Neuronal stem cell (in vitro differentiated cells): ENCODE data around the gene FAM217B.
"Not testable (repeated sequence)": the region's sequence is repeated elsewhere in the genome, so short reads cannot be mapped to it uniquely, and the experiment has no call there.

Experiments used
- DNase-seq: peaks from one replicate; pipeline ENCODE4 v3.0.0-alpha.2; 2013; ENCODE audit warnings: low spot score
- H2AFZ ChIP-seq: one replicate; pipeline ENCODE4 v1.6.1; 2013; ENCODE audit warnings: mild to moderate bottlenecking, low read length, inconsistent platforms
- H2AK5ac ChIP-seq: 2 replicates; pipeline ENCODE4 v1.6.1; 2013; ENCODE audit warnings: low read depth, mild to moderate bottlenecking, inconsistent platforms, low read length, moderate library complexity, mixed read lengths
- H2BK120ac ChIP-seq: 2 replicates; pipeline ENCODE4 v1.6.1; 2013; ENCODE audit warnings: low read depth, mild to moderate bottlenecking, inconsistent platforms, low read length, moderate library complexity, mixed read lengths
- H2BK12ac ChIP-seq: one replicate; pipeline ENCODE4 v1.6.1; 2013; ENCODE audit warnings: low read length, inconsistent platforms
- H2BK15ac ChIP-seq: 2 replicates; pipeline ENCODE4 v1.6.1; 2013; ENCODE audit warnings: mild to moderate bottlenecking, low read length, inconsistent platforms, mixed read lengths
- H2BK5ac ChIP-seq: one replicate; pipeline ENCODE4 v1.6.1; 2013; ENCODE audit warnings: inconsistent platforms, mild to moderate bottlenecking, low read length, moderate library complexity
- H3K14ac ChIP-seq: one replicate; pipeline ENCODE4 v1.6.1; 2013; ENCODE audit warnings: low read length, inconsistent platforms
- H3K18ac ChIP-seq: 2 replicates; pipeline ENCODE4 v1.6.1; 2013; ENCODE audit warnings: low read length, inconsistent platforms
- H3K23ac ChIP-seq: 2 replicates; pipeline ENCODE4 v1.6.1; 2013; ENCODE audit warnings: low read depth, mild to moderate bottlenecking, mixed read lengths, low read length, inconsistent platforms; ENCODE audit not compliant: poor library complexity
- H3K27ac ChIP-seq: replicated peaks from 3 replicates; pipeline ENCODE4 v1.5.1; 2013; ENCODE audit warnings: low read length, inconsistent platforms
- H3K27me3 ChIP-seq, 3 experiments: 2 replicates each; pipeline ENCODE4 v1.6.1; 2013; ENCODE audit warnings: low read length in 3 of 3, mild to moderate bottlenecking in 2 of 3, inconsistent platforms in 1 of 3, low read depth in 1 of 3, mixed read lengths in 1 of 3, moderate library complexity in 1 of 3; ENCODE audit not compliant: control insufficient read depth in 3 of 3, insufficient read depth in 3 of 3
- H3K36me3 ChIP-seq, 2 donors: replicated peaks in 1 of 2; 2 replicates each; pipeline ENCODE4 v1.6.1; 2013; ENCODE audit warnings: low read length in 2 of 2; ENCODE audit not compliant: control insufficient read depth in 2 of 2, insufficient read depth in 2 of 2
- H3K4ac ChIP-seq: 2 replicates; pipeline ENCODE4 v1.6.1; 2013; ENCODE audit warnings: inconsistent platforms, mild to moderate bottlenecking, low read length, moderate library complexity
- H3K4me1 ChIP-seq, 2 donors: 1 replicate in 1 of 2; 2 replicates in 1 of 2; pipeline ENCODE4 v1.6.1; 2013; ENCODE audit warnings: low read length in 2 of 2, low read depth in 1 of 2; ENCODE audit not compliant: control insufficient read depth in 2 of 2, insufficient read depth in 1 of 2
- H3K4me2 ChIP-seq: one replicate; pipeline ENCODE4 v1.6.1; 2013; ENCODE audit warnings: mild to moderate bottlenecking, low read length, inconsistent platforms; ENCODE audit not compliant: insufficient read depth, poor library complexity, severe bottlenecking
- H3K4me3 ChIP-seq, 2 donors: 2 replicates each; pipeline ENCODE4 v1.5.1; 2013; ENCODE audit warnings: low read length in 2 of 2, mild to moderate bottlenecking in 2 of 2, inconsistent platforms in 1 of 2, moderate library complexity in 1 of 2
- H3K79me1 ChIP-seq: one replicate; pipeline ENCODE4 v1.6.1; 2013; ENCODE audit warnings: low read depth, mild to moderate bottlenecking, inconsistent platforms, low read length, moderate library complexity
- H3K9ac ChIP-seq: one replicate; pipeline ENCODE4 v1.6.1; 2013; ENCODE audit warnings: mild to moderate bottlenecking, low read depth, low read length, inconsistent platforms; ENCODE audit not compliant: poor library complexity
- H3K9me3 ChIP-seq, 2 donors: replicated peaks in 1 of 2; 2 replicates each; pipeline versions ENCODE3 to v1.6.1; 2013; ENCODE audit warnings: low read length in 2 of 2, mild to moderate bottlenecking in 2 of 2, inconsistent platforms in 1 of 2, low read depth in 1 of 2, mixed read lengths in 1 of 2, moderate library complexity in 1 of 2; ENCODE audit not compliant: control insufficient read depth in 2 of 2, insufficient read depth in 1 of 2
- H4K8ac ChIP-seq: one replicate; pipeline ENCODE4 v1.6.1; 2013; ENCODE audit warnings: low read depth, mild to moderate bottlenecking, inconsistent platforms, low read length, moderate library complexity
- H4K91ac ChIP-seq: one replicate; pipeline ENCODE4 v1.6.1; 2013; ENCODE audit warnings: low read length, low read depth, mild to moderate bottlenecking, inconsistent platforms; ENCODE audit not compliant: poor library complexity
- WGBS, 2 donors: extraction: QIAGEN DNeasy Blood & Tissue Kit; methylation state at CpG; one replicate each; pipeline ENCODE4 v1.1.7; 2013; ENCODE audit warnings: missing lambda C conversion rate in 2 of 2, mixed read lengths in 1 of 2; ENCODE audit not compliant: insufficient read length in 2 of 2, insufficient replicate concordance in 1 of 2; ENCODE audit errors: extremely low coverage in 2 of 2; 5-methylcytosine and 5-hydroxymethylcytosine counted together

The FAM217B gene

DNA sequence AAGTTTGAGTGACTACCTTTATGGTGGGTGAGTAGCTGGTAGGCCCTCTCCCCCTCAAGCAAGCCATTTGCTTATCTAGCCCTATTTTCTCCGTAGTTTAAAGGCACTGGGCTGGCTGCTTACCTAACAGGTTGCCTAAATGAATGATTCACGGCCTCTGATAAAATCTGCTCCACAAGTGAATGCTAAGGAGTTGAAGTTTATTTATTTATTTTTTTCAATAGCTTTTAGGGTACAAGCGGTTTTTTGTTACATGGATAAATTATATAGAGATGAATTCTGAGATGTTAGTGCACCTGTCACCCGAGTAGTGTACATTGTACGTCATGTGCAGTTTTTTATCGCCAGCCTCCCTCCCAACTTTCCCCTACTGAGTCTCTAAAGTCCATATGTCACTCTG is 9.7 kb downstream of the FAM217B start:
- H3K27me3 ChIP-seq = no peaks in the 10 kb centered on the region
- peaks cover 0 to 14% of the 10 kb centered on the region in 2 donors for H3K36me3 ChIP-seq
- H3K4me2 ChIP-seq = no peak overlapping the region
- H2AFZ ChIP-seq = no peak overlapping the region
- no peak overlapping the region for H3K27ac ChIP-seq
- no CpG with 5 or more reads among the region's 6 CpGs for WGBS, 2 donors
- H3K23ac ChIP-seq = no peak overlapping the region
- H4K8ac ChIP-seq = no peak overlapping the region
- no peaks in the 10 kb centered on the region for H3K9me3 ChIP-seq
- no peak overlapping the region for H3K9ac ChIP-seq
- H2BK120ac ChIP-seq = no peak overlapping the region
- H2BK5ac ChIP-seq = no peak overlapping the region
- H4K91ac ChIP-seq = no peak overlapping the region
- peaks cover 1 to 3% of the 10 kb centered on the region in 2 donors for H3K4me1 ChIP-seq
- no peak overlapping the region for H2BK15ac ChIP-seq
- H3K18ac ChIP-seq = no peak overlapping the region
- H3K4ac ChIP-seq = no peak overlapping the region
- no peak overlapping the region for H2AK5ac ChIP-seq
- no peak overlapping the region for H3K4me3 ChIP-seq
- DNase-seq = no peak
- no peak overlapping the region for H3K14ac ChIP-seq
- no peaks in the 10 kb centered on the region for H3K79me1 ChIP-seq
- H2BK12ac ChIP-seq = no peak overlapping the region

DNA sequence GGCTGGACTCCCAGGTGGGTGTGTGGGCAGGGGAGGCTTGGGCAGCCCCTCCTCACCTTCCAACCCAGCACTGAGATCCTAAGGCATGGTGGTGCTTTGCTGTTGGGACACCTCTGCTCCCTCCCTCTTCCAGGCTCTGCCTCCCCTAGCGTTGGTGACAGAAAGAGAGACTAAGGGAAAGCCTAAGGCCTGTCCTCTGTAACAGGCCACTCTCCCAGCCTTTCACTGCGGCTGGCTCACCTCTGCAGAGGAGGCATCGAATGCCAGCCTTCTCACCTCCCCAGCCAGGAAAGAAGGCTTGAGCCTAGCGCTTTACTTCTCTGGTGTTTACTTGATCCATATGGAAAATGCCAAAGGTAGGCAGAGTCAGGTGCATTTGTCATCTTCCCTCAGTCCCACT is 14.5 kb downstream of the FAM217B start:
- Histone ChIP-seq H3K9me3 (no peaks in the 10 kb centered on the region), H2BK5ac (no peak overlapping the region), H3K14ac (no peak overlapping the region), H3K79me1 (no peaks in the 10 kb centered on the region), H3K23ac (no peak overlapping the region), H4K91ac (no peak overlapping the region), H2BK15ac (peak overlapping the region; percentile 3), H3K27ac (no peak overlapping the region), H3K4me3 (no peak overlapping the region), H2BK12ac (peak overlapping the region; percentile 60), H4K8ac (no peak overlapping the region), H3K36me3 (peaks cover 0 to 2% of the 10 kb centered on the region in 2 donors), H3K27me3 (no peaks in the 10 kb centered on the region), H2BK120ac (no peak overlapping the region), H3K18ac (no peak overlapping the region), H3K4me1 (peaks cover 0 to 5% of the 10 kb centered on the region in 2 donors), H3K4ac (no peak overlapping the region), H2AK5ac (peak overlapping the region; percentile 36), H3K4me2 (no peak overlapping the region), H3K9ac (no peak overlapping the region), H2AFZ (no peak overlapping the region)
- DNase-seq = no peak
- WGBS, 2 donors = no CpG with 5 or more reads among the region's 4 CpGs

- peaks cover 0 to 5% of the 10 kb centered on the region in 2 donors for H3K4me1 ChIP-seq
- H3K9me3 ChIP-seq = no peaks in the 10 kb centered on the region
- H3K4ac ChIP-seq = no peak overlapping the region
- no CpG with 5 or more reads among the region's 8 CpGs for WGBS, 2 donors
- H2AK5ac ChIP-seq = no peak overlapping the region
- H2BK5ac ChIP-seq = no peak overlapping the region
- H3K79me1 ChIP-seq = no peaks in the 10 kb centered on the region
- H2AFZ ChIP-seq = no peak overlapping the region
- no peak overlapping the region for H2BK120ac ChIP-seq
- no peak overlapping the region for H3K4me2 ChIP-seq
- no peak overlapping the region for H4K91ac ChIP-seq
- no peak overlapping the region for H3K9ac ChIP-seq
- H2BK12ac ChIP-seq = no peak overlapping the region
- H3K23ac ChIP-seq = no peak overlapping the region
- H2BK15ac ChIP-seq = no peak overlapping the region
- no peak overlapping the region for H3K14ac ChIP-seq
- H4K8ac ChIP-seq = no peak overlapping the region
- no peaks in the 10 kb centered on the region for H3K36me3 ChIP-seq
- H3K4me3 ChIP-seq = no peak overlapping the region
- no peak overlapping the region for H3K27ac ChIP-seq
- no peaks in the 10 kb centered on the region for H3K27me3 ChIP-seq
- no peak overlapping the region for H3K18ac ChIP-seq
- no peak for DNase-seq
Measured at GRCh38 chr20:59955131-59955796, 15.1 kb downstream of the FAM217B start.

DNA sequence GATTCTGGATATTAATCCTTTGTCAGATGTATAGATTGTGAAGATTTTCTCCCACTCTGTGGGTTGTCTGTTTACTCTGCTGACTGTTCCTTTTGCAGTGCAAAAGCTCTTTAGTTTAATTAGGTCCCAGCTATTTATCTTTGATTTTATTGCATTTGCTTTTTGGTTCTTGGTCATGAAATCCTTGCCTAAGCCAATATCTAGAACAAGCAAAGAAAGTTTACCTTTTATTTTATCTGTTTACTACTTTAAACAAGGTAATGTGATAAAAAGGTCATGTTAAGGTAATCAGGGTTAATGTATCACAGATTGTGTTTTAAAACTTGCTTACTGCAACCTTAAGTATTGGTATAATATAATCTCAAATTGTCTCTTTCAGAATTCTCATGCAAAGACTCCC is 17.4 kb downstream of the FAM217B start:
- H3K23ac ChIP-seq, H2BK5ac ChIP-seq, H3K79me1 ChIP-seq, H3K9me3 ChIP-seq, H3K4me3 ChIP-seq, H3K4ac ChIP-seq, H3K14ac ChIP-seq, H4K91ac ChIP-seq, H3K27me3 ChIP-seq, H2AK5ac ChIP-seq, H3K27ac ChIP-seq, H2AFZ ChIP-seq, H2BK15ac ChIP-seq, H3K9ac ChIP-seq, H3K4me1 ChIP-seq, DNase-seq, H3K36me3 ChIP-seq, H2BK12ac ChIP-seq, H3K18ac ChIP-seq, H4K8ac ChIP-seq, H3K4me2 ChIP-seq, H2BK120ac ChIP-seq: not testable (repeated sequence)
